Measurements from ENCODE around the gene NCOR1.

Gene NCOR1

GRCh38 chr17:15981208-15981607 lies 234.1 kb downstream of the NCOR1 start:
- no peak for DNase-seq
